Stimulated activated CD4-positive, alpha-beta T cell treated with anti-CD3 and anti-CD28 coated beads, TNF-alpha, amount 100 ng/mL, for 24 hours (primary cell): ENCODE data around the gene NPPC.
A peak's percentile ranks its signal among the peaks of the same experiment; 100 is the strongest.

Source experiments
- DNase-seq, 3 experiments: peaks; one replicate each; pipeline ENCODE4 v3.0.0-alpha.2; 2020; ENCODE audit warnings: low read depth in 3 of 3

NPPC gene

DNA sequence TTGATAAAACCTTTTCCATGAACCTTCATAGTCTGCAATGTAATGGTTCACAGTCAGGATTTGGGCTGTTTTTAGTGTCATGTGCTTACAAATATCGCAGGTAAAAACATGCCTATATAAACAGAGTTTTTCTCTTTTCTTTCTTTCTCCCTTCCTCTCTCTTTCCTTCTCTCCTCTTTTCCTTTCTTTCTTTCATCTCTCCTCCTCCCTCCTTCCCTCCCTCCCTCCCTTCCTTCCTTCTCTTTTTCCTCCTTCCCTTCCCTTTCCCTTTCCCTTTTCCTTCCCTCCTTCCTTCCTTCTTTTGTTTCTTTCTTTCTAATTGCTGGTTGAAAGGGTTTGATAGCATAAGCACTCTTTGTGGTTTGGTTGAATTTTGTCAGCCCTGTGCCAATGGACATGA lies 9.6 kb upstream of the NPPC start:
- no peak for DNase-seq

DNA sequence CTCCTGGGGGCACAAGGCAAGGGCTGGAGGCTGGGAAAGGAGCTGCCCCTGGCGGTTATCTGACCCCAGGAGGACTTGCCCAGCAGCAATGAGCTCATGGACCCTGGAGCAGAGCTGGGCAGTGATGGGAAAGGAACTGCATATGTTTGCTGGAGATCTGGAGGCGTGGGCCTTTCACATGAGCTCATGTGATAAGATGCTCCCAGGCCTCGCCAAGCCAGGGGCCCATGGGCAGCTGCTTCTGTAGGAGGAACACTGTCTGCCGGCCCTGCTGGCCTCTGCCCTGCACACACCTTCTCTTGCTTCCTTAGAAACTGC lies 9.0 kb upstream of the NPPC start:
- DNase-seq, result no peak

DNA sequence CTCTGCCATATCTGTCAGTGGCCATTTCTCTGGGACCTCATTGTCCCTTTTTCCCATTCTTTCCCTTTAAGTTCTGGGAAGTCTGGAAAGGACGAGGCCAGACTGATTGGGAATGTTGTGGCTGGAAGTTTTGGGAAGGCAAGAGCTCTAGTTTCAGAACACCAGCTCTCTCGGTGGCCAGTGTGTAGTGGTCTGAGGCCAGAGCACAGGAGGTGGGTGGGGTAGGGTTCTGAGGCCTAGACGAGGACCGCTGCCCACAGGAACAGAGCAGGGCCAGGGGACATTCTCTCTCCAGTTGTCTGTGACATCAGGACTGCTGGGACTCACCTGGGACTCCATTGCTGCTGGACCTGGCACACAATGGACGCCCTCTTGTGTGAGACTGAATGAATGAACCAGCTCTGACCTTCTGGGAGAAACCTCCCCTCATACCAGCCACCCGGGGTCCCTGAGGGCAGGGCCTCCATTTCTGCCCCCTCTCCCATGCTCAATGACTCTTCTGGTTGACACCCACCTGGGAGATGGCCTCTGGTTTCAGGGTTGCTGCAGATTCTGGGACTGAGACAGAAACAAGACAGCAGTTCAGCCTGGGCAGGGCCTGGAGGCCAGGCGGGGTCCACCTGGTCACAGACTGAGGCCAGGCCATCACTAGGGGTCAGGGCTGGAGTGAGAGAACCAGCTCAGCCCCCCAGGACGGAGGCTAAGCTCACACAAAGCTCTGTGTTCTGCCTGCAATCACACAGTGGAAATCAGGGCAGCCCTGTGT lies 8.4 kb upstream of the NPPC start:
- no peak for DNase-seq

DNA sequence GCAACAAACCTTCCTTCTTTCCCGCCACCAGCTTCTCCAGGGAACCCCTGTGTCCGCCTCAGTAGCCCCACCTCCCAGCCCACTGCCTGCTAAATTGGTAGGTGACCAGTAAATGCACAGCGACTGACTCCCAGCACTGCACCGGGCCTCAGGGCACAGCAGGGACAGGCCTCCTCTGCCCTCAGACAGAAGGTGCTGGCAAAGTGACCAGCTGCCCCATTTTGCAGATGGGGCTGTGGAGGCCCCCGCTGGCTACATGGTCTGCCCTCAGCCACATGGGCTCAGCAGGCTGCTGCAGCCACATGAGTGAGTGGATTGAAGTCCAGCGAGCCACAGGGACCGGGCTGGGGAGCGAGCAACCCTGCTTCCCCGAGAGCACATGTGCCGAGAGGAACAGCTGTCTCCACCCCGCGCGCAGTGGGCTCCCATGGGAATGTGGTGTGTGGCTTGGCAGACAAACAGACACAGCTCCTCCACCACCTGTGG lies 7.8 kb upstream of the NPPC start:
- DNase-seq, result no peak

DNA sequence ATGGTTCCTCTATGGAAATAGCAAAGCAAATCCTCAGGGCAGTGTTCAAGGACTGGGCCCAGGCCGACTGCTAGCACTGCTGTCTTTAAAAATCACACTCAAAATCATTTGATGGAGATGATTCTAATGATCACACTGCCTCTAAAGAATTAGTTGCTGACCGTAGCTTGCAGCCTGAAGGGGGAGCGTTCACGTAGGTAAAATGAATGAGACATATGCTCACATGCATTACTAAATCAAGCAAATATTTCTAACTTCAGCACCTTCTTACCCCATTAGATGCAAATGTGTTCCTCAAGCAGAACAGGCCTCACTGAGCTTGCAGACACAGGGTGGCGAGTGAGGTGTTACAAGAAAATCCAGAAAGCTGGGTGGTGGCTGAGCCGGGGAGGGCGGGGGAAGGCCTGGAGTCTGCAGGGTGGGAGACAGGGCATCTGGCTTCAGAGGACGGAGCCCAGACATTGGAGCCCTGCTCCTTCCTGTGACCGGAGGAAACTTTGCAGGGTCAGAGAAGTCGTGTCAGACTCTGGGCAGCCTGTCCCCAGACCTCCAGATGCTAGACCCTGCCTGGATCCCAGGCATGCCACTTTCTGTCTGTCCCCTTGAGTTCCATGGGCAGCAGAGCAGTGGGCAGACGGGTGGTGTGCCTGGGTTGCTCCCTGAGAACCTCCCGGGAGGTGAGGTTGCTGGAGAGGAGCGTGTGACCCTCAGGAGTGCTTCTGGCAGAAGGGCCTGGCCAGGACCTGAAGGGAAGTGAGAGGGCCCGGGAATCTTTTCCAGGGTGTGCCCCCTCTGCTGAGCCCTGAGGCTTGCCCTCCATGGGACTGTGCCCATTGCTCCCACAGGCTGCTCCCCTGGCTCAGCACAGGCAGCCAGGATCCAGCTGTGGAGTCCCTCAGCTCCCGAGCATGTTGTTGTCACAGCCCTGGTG lies 7.1 kb upstream of the NPPC start:
- no peak for DNase-seq

DNA sequence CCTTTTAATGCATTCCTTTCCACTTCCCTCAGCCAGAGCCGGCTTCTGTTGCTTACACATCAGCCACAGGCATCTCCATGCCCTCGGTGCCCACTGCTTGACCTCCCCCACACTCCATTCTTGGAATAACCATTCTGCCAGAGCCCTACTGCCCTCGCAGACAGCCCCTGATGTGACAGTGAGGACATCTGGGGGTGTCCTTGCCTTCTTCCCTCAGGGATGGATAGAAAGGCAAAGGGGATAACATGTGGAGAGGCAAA lies 6.4 kb upstream of the NPPC start:
- DNase-seq, result no peak

- no peak for DNase-seq
Measured at GRCh38 chr2:231931481-231931915, 5.3 kb upstream of the NPPC start.

GRCh38 chr2:231930593-231931281 lies 4.5 kb upstream of the NPPC start:
- DNase-seq, result no peak

- DNase-seq, result no peak
Measured at GRCh38 chr2:231929961-231930592, 3.9 kb upstream of the NPPC start.

- DNase-seq, result no peak
Measured at GRCh38 chr2:231928901-231929725, 2.9 kb upstream of the NPPC start.

DNA sequence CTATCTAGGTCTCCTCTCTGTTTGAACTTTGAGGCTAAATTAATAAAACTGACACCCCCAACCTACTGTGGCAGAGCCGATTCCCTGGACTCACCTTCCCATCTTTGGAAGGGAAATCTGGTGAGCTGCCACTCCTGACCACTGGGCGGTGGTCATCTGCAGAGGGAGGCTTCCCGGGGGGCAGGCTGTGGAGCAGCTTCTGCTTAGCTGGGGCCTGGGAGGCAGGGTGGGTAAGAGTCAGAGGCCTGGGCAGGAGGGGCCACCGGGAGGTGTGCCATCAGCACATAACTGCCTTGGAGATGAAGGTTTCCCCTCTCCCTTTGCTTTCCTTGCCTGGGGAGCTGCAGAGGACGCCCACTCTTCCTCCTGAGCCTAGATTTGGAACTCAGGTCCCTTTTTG lies 2.3 kb upstream of the NPPC start:
- no peak for DNase-seq

- no peak for DNase-seq
Measured at GRCh38 chr2:231927566-231927890, 1.3 kb upstream of the NPPC start.

- peak in 1 of 3 experiments; percentile 44 for DNase-seq
Measured at GRCh38 chr2:231926761-231927565, 767 bp upstream of the NPPC start.

DNA sequence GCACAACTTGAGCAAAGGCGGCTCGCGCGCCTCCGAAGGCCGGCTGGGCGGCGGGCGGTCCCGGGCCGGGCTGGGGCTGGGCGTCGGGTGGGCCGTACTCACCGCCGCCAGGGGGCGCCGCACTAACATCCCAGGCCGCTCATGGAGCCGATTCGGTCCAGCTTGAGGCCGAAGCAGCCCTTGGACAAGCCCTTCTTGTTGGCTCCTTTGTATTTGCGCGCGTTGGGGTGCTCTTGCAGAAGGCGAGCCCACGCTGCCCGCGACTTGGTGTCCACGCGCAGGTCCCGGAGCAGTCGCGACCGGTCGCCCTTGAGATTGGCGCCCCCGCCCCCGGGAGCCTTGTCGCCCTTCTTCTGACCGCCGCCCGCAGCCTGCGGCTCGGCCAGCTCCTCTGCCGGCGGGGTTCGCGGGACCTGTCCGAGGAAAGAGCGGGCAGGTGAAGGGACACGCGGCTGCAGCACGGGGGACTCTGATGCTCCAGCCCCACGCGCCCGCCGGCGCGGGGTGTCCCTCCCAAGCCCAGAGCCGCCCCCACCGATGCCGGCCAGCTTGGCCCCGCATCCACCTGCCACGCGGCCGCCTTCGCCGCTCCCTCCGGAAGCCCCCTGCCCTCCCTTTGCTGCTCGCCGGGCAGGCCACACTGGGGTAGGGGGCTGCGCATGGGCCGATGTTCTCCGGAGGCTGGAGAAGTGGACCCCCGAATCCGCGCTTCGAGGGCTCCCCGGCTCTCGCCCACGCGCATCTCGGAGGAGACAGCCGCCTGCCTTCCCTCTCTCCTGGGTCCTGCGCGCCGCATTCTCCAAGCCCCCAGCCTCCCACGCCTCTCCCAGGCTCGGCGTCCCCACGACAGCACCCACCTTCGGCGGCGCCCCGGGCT lies 655 bp downstream of the NPPC start:
- DNase-seq, result peak; percentile 45 to 68 (median 49)

DNA sequence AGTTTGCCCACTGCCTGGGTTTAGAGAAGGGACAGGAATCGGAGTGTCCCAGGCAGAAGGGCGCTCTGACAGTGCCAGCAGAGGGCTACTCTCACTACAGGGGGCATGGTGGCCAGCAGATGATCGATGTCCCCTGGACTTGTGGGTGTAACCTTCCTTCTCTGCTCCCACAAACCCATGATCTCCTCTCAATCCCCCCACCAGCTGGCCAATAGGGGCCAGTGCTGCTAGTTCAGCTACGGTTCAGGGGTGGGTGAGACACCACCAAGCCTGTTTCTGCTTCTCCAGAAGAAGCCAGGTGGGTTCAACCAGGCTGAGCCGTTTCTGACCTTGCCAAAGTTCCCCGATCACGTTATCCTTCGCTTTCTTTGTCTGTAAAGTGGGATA lies 1.3 kb downstream of the NPPC start:
- no peak for DNase-seq

DNA sequence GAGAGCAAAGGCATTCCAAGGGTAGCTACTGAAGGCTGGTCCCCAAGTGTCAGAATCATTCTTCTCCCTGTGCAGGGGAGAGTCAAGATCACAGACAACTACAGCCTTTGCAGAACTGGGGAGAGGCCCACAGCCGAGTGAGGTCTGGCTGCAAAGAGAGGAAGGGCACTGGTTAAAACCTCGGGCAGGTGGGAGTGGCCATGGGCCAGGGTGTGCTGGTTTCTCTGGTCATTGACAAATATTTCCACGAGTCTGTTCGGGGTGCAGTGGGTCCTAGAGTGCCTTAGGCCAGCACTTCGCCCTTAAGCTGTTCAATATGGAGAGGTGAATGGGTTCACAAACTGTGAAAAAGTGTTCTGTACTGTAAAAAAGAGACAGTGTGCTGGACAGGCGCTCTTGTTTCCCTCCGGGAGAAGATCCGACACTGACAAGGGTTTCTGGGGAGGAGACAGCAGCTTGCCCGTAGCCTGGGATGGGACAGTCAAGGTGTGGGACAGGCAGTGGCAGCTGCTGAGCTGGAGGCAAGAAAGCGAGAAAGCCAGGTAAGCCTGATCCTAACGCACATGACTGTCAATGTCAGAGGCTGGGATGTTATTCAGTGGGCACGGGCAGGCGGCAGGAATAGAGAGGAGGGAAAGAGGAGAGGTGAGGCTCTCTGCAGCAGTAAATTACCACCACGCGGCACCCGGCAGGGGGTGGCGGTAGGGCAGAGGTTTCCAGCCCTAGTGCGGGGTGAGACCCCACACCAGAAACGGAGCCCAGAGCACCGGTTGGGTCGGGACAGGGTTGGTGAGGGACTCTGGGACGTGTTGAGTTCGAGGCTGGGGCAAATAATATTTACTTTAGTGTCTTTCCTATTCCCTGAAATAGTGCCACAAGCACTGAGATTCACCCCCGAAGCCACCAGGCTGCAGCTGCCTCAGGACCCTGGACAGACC lies 2.0 kb downstream of the NPPC start:
- no peak for DNase-seq

- DNase-seq, result no peak
Measured at GRCh38 chr2:231923010-231923344, 3.2 kb downstream of the NPPC start.

DNA sequence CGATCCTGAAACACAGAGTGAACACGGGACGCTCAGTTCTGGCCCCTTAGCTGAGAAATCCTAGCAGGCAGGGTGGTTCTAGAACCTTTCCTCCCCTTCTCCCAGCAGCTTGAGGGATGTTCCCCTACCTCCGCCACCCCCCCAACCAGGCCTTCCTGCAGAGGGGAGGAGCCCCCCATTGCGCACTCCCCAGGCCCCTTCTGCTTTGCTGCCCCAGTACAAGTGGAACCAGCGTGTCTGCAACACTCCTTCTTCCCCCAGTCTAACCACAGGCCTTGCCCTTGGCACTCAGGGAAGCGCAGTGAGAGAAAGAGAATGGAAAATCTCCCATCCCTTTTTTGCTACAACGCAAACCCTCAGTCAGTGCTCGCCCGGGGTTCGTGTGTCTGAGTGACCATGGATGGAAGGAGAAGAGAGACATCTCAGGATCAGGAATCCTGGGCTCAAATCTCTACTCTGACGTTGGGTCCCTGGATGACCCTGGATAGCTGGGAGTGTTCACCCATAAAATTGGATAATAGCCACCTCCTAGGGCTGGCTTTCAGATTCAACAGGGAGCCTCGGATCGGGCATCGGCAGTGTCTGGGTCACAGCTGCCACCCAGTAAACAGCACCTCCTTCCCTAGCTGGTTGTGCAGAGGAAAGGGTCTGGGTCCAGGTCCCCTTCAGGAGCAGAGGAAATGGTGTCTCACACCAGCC lies 3.7 kb downstream of the NPPC start:
- DNase-seq, result no peak
